ENCODE measurements around the gene RIPPLY3.

DNA sequence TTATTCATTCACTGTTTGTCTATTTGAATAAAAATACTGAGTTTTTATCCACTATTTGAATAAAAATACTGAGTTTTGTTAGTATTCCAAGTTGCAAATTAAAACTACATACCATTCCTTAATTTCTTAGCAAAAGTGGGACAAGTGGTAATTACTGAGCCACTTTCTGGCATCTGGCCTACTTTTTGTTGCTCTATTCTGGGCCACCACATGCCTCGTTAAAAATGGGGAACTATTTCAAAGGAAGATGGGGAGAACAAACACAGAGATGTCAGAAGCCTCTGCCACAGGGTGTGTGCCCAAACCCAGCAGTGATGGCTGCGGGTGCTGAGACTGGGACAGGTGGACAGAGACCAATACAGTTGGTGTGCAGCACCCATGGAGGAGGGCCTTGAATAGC lies 51.8 kb downstream of the RIPPLY3 start:
- TF ChIP-seq, protein P1, sequence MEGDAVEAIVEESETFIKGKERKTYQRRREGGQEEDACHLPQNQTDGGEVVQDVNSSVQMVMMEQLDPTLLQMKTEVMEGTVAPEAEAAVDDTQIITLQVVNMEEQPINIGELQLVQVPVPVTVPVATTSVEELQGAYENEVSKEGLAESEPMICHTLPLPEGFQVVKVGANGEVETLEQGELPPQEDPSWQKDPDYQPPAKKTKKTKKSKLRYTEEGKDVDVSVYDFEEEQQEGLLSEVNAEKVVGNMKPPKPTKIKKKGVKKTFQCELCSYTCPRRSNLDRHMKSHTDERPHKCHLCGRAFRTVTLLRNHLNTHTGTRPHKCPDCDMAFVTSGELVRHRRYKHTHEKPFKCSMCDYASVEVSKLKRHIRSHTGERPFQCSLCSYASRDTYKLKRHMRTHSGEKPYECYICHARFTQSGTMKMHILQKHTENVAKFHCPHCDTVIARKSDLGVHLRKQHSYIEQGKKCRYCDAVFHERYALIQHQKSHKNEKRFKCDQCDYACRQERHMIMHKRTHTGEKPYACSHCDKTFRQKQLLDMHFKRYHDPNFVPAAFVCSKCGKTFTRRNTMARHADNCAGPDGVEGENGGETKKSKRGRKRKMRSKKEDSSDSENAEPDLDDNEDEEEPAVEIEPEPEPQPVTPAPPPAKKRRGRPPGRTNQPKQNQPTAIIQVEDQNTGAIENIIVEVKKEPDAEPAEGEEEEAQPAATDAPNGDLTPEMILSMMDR (IDR thresholded peaks at IDR 0.05; ENCODE audit: low read depth, low read length): no peak
- no peak for TF ChIP-seq POLR2A (IDR thresholded peaks at IDR 0.05; ENCODE audit: extremely low read depth, insufficient read length)
